ENCODE data around the gene BEST1. TPM values are rescaled to one million over a fixed set of nuclear protein-coding genes. Genes with fewer than 3 reads are reported as not detected.

BEST1 gene
- total RNA-seq, 4 donors from 2014 or later, result 8.1 to 14.3 (median 10.1) TPM

- no peak for TF ChIP-seq CTCF (IDR thresholded peaks at IDR 0.05; ENCODE audit: low read depth)
Measured at GRCh38 chr11:61917334-61918109, 32.6 kb upstream of the BEST1 start, which contains the start of gene RAB3IL1. Gene RAB3IL1 (minus strand): TSS chr11:61917566. CDS start chr11:61917367, 199 bp downstream.

GRCh38 chr11:61918251-61918937 lies 31.8 kb upstream of the BEST1 start:
- no peak for TF ChIP-seq CTCF (IDR thresholded peaks at IDR 0.05; ENCODE audit: low read depth)

GRCh38 chr11:61918938-61919704 lies 31.0 kb upstream of the BEST1 start:
- TF ChIP-seq CTCF (IDR thresholded peaks at IDR 0.05; ENCODE audit: low read depth), result no peak

DNA sequence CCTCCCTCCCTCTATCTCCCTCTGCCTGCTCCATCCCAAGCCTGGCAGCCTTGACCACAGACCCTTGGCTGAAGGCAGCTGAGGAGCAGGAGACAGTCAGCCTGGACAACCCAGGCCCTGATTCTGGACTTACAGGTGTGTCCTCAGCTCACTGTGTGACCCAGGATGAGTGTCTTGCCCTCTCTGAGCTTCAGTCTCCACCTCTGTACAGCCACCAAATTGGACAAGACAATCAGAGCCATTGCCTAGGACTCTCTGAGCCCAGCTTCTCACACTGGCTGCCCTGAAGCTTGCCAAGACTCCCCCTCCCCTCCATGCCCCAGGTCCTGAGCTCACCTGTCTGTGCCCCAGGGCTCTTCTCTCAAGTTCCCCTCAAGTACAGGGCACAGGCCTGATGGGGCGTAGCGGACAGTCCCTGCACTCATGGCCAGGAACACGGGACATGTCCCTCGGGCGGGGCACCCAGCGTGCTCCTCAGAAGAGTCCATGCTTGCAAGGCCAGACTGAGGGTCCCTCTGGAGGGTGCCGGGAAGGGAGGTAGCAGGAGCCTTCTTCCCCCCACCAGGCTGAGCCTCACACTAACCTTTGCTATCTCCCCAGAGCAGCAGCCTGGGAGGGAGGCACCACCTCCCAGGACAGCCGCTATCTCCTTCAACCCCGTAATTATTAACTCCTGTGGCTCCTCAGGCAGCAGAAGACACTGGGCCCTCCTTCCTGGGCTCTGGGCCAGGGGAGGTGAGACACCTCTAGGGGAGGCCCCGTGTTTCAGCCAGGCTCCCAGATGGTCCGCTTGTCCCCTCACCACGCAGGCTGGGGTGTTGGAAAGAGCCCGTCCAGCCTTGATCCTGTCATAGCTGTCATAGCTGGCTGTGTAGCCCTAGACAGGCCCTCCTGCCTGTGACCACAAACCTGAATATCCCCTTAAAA lies 30.2 kb upstream of the BEST1 start:
- no peak for TF ChIP-seq CTCF (IDR thresholded peaks at IDR 0.05; ENCODE audit: low read depth)

- no peak for TF ChIP-seq CTCF (IDR thresholded peaks at IDR 0.05; ENCODE audit: low read depth)
Measured at GRCh38 chr11:61921446-61921845, 28.7 kb upstream of the BEST1 start.

DNA sequence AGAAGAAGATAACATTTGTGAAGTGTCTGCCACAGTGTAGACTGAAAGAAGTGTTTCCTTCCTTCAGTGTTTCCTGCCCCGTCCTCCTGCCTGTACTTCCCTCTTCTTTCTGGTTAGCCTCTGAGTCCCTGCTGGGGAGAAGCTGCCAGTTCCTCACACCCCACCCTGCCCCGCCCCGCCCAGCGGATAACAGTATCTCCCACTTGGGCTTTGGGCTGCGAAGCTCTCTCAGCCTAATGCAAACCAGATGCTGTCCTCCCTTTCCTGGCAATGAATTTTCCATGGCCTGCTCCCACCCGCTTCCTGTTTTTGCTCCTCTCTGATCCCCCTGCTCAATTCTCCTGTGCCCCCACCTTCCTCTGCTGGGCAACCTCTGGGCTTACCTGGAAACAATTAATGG lies 27.6 kb upstream of the BEST1 start:
- TF ChIP-seq CTCF (IDR thresholded peaks at IDR 0.05; ENCODE audit: low read depth), result no peak

All from subcutaneous adipose tissue (tissue), 4 donors.